Upper lobe of left lung (tissue), 6 donors: ENCODE results near the gene EXOC2. TPM values are rescaled to one million over a fixed set of nuclear protein-coding genes. Genes with fewer than 3 reads are reported as not detected.

Experiments
- ATAC-seq, 2 donors: fragments of 200-7000 bp; cut with Tn5 transposase; one replicate each; pipeline ENCODE4 v1.9.1; 2022; ENCODE audit warnings: mild to moderate bottlenecking in 2 of 2, moderate library complexity in 2 of 2; ENCODE audit not compliant: low FRiP score in 2 of 2
- DNase-seq, 2 donors: peaks; one replicate each; pipeline ENCODE4 v3.0.0-alpha.2; 2019 to 2020
- H3K27ac ChIP-seq, 4 donors: fragments of 200-600 bp; sonication (generic); one replicate each; pipeline ENCODE4 v1.5.1; 2016 to 2019
- H3K27me3 ChIP-seq, 4 donors: fragments of 200-600 bp; sonication (generic); one replicate each; pipeline ENCODE4 v1.5.1; 2017 to 2019
- H3K36me3 ChIP-seq, 4 donors: fragments of 200-600 bp; sonication (generic); one replicate each; pipeline ENCODE4 v1.5.1; 2016 to 2019
- H3K4me1 ChIP-seq, 4 donors: fragments of 200-600 bp; sonication (generic); one replicate each; pipeline ENCODE4 v1.5.1; 2018 to 2019
- H3K4me3 ChIP-seq, 4 donors: fragments of 200-600 bp; sonication (generic); one replicate each; pipeline ENCODE4 v1.5.1; 2017 to 2019; ENCODE audit warnings: mild to moderate bottlenecking in 2 of 4, moderate library complexity in 1 of 4
- H3K9me3 ChIP-seq, 4 donors: fragments of 200-600 bp; sonication (generic); one replicate each; pipeline ENCODE4 v1.5.1; 2018 to 2019
- EP300 ChIP-seq, 4 donors: sonication (generic); formaldehyde crosslinking; IDR thresholded peaks; one replicate each; pipeline ENCODE4 v1.5.1; 2017; ENCODE audit warnings: antibody characterized with exemption in 4 of 4, control low read depth in 2 of 4
- POLR2A ChIP-seq, 4 donors: fragments of 450-650 bp; IDR thresholded peaks; one replicate each; pipeline ENCODE4 v1.5.1; 2016 to 2017; ENCODE audit warnings: antibody characterized with exemption in 4 of 4, mild to moderate bottlenecking in 2 of 4
- POLR2AphosphoS5 ChIP-seq, 2 donors: sonication (generic); formaldehyde crosslinking; IDR thresholded peaks; one replicate each; pipeline ENCODE4 v1.5.1; 2017; ENCODE audit warnings: antibody characterized with exemption in 2 of 2
- WGBS, 2 donors: methylation state at CpG; one replicate each; pipeline ENCODE4 v1.1.5; 2017 to 2018; 5-methylcytosine and 5-hydroxymethylcytosine counted together
- total RNA-seq, 6 donors: library from RNA; depleted of rRNA in 4 of 6; stranded (reverse); fragments of >200 nt in 4 of 6; gene quantifications; one replicate each; pipeline versions ENCODE4 v1.1.0 to v1.2.1, GENCODE V29; 2016 to 2021
- TF ChIP-seq, protein P1 (sequence below), 6 experiments: fragments of 450-650 bp in 4 of 6; fragments of 200-600 bp in 2 of 6; sonication (generic) in 2 of 6; IDR thresholded peaks; one replicate each; pipeline ENCODE4 v1.5.1; 2016 to 2019; ENCODE audit warnings: antibody characterized with exemption in 6 of 6
- donor health status: DM: no; HTN: no; CAD: no; lungs with moderate emphysema.
- donor health status: DM: no; HTN: yes; CAD: no; lungs with severe emphysema.

The EXOC2 gene
- total RNA-seq, 6 donors from 2014 or later: 16.5 to 31.4 (median 24.4) TPM

DNA sequence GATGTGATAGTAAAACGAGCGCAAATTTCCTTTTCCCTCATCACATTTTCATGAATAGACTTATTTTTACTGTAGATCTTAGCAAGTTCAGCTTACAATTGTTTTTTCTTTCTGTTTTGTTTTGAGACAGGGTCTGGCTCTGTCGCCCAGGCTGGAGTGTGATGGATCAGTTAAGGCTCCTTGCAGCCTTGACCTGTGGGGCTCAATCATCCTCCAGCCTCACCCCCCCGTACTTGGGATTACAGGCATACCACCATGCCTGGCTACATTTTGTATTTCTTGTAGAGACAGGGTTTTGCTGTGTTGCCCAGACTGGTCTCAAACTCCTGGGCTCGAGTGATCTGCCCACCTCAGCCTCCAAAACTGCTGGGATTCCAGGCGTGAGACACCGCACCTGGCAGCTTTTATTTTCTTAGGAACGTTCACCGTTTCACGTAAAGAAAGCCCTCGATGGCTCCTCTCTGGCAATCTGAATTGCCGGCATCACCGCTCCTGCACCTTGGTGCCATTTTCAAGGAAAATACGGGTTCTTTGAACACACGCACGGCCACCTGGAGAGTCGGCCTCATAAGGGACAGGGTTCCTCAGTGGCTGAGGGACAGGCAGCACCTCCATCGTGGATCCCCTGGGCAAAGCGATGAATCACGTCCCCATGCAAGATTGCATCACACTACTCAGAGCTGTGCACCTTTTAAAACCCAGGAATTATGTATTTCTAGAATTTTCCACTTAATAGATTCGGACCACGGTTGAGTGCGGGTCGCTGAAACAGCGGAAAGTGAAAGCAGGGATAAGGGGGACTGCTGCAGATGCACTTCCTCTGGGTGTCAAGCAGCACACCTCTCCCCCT is 222.7 kb downstream of the EXOC2 start:
- H3K4me1 ChIP-seq: peaks cover 0 to 7% (median 2%) of the 10 kb centered on the region in 4 donors
- TF ChIP-seq POLR2A (IDR thresholded peaks at IDR 0.05) (no peak), POLR2AphosphoS5 (IDR thresholded peaks at IDR 0.05) (no peak)
- no peaks in the 10 kb centered on the region for H3K27me3 ChIP-seq
- no peaks in the 10 kb centered on the region for H3K9me3 ChIP-seq
- no peak for DNase-seq
- H3K4me3 ChIP-seq: no peak overlapping the region
- WGBS, 2 donors: 85 to 87% methylated on average over 20 to 25 of the region's 25 CpGs
- no peak for ATAC-seq
- H3K36me3 ChIP-seq: no peaks in the 10 kb centered on the region
- no peak overlapping the region for H3K27ac ChIP-seq

DNA sequence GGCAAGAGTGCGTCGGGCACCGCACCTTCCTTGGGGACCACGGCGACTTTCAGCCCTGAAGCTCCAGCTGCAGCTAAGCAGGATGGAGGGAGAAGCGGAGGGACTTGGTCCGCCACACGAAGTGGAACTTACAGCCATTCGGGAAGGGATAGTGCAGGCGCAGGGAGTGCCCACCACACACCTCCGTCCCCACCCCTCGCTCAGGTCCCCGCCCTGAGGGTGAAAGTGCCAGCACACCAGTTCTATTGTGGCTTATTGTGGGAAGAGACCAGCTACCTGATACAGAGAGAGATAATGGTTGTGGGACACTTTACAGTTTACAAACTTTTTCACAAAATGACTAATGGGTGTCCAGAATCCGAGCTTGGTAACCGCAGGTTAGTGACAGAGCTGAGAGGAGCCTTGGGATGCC is 225.3 kb downstream of the EXOC2 start:
- Histone ChIP-seq H3K9me3 (no peaks in the 10 kb centered on the region), H3K4me3 (no peak overlapping the region), H3K27ac (no peak overlapping the region), H3K36me3 (no peaks in the 10 kb centered on the region), H3K27me3 (no peaks in the 10 kb centered on the region), H3K4me1 (no peaks in the 10 kb centered on the region)
- peak in 1 of 2 donors; percentile 50 for DNase-seq
- no peak for ATAC-seq
- 91% methylated on average over 14 to 15 of the region's 15 CpGs for WGBS, 2 donors
- TF ChIP-seq POLR2AphosphoS5 (IDR thresholded peaks at IDR 0.05): no peak
- no peak for TF ChIP-seq POLR2A (IDR thresholded peaks at IDR 0.05)
- no peak for TF ChIP-seq EP300 (IDR thresholded peaks at IDR 0.05)
- TF ChIP-seq, protein P1, sequence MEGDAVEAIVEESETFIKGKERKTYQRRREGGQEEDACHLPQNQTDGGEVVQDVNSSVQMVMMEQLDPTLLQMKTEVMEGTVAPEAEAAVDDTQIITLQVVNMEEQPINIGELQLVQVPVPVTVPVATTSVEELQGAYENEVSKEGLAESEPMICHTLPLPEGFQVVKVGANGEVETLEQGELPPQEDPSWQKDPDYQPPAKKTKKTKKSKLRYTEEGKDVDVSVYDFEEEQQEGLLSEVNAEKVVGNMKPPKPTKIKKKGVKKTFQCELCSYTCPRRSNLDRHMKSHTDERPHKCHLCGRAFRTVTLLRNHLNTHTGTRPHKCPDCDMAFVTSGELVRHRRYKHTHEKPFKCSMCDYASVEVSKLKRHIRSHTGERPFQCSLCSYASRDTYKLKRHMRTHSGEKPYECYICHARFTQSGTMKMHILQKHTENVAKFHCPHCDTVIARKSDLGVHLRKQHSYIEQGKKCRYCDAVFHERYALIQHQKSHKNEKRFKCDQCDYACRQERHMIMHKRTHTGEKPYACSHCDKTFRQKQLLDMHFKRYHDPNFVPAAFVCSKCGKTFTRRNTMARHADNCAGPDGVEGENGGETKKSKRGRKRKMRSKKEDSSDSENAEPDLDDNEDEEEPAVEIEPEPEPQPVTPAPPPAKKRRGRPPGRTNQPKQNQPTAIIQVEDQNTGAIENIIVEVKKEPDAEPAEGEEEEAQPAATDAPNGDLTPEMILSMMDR (IDR thresholded peaks at IDR 0.05): no peak

DNA sequence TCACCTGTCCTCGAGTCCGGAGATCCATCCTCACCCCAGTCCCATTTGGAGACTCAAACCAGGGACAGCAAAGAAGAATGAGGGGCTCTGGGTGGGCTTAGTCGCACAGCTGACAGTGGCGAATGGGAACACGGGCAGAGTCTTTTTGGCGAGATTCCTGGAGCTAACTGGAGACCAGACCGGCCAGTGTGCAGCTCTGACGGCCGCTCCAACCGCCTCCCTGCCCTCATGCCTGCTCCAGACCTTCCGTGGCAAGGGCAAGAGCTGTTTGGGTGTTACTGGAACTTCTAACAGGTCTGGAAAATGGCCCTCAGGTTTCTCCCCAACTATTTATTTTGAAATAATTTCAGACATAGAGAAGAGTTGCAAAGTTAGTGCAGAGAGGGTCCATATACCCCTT is 225.8 kb downstream of the EXOC2 start:
- H3K36me3 ChIP-seq: no peaks in the 10 kb centered on the region
- no peaks in the 10 kb centered on the region for H3K27me3 ChIP-seq

DNA sequence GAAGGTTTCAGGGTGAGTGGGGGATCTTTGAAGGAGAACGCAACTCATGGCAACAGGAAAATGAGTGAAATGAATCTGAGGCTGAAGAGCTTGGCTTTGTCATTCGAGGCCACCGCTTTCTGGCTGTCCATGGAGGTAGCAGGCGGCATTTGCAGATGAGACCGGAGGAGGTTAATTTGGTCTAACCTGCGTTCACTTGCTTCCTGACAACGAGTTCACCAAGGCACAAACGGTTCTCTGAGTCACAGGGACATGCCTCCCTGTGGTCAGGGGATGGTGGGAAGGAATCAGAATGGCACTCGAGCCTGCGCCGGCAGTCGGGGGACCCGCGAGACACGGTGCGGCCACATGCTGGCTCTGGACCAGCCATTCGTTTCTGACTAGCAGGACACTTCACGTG is 226.4 kb downstream of the EXOC2 start:
- TF ChIP-seq EP300 (IDR thresholded peaks at IDR 0.05): no peak
- no peak for TF ChIP-seq POLR2AphosphoS5 (IDR thresholded peaks at IDR 0.05)
- no peak for TF ChIP-seq POLR2A (IDR thresholded peaks at IDR 0.05)
- TF ChIP-seq, protein P1 (IDR thresholded peaks at IDR 0.05): no peak
- ATAC-seq: no peak
- Histone ChIP-seq H3K4me3 (no peak overlapping the region), H3K9me3 (no peaks in the 10 kb centered on the region), H3K4me1 (no peaks in the 10 kb centered on the region), H3K27ac (no peak overlapping the region), H3K27me3 (no peaks in the 10 kb centered on the region), H3K36me3 (no peaks in the 10 kb centered on the region)
- WGBS, 2 donors: 88 to 89% methylated on average over 18 of the region's 18 CpGs
- peak in 1 of 2 donors; percentile 63 for DNase-seq

More for the DNA sequence above, 225.8 kb downstream of the EXOC2 start:
- Histone ChIP-seq H3K4me1 (no peaks in the 10 kb centered on the region), H3K9me3 (no peaks in the 10 kb centered on the region), H3K4me3 (no peak overlapping the region), H3K27ac (no peak overlapping the region)
- DNase-seq: peak in 1 of 2 donors; percentile 35
- WGBS, 2 donors: 89 to 95% methylated on average over 11 of the region's 11 CpGs
- no peak for ATAC-seq
- TF ChIP-seq POLR2A (IDR thresholded peaks at IDR 0.05) (no peak), POLR2AphosphoS5 (IDR thresholded peaks at IDR 0.05) (no peak), EP300 (IDR thresholded peaks at IDR 0.05) (no peak)
- TF ChIP-seq, protein P1 (IDR thresholded peaks at IDR 0.05): no peak

DNA sequence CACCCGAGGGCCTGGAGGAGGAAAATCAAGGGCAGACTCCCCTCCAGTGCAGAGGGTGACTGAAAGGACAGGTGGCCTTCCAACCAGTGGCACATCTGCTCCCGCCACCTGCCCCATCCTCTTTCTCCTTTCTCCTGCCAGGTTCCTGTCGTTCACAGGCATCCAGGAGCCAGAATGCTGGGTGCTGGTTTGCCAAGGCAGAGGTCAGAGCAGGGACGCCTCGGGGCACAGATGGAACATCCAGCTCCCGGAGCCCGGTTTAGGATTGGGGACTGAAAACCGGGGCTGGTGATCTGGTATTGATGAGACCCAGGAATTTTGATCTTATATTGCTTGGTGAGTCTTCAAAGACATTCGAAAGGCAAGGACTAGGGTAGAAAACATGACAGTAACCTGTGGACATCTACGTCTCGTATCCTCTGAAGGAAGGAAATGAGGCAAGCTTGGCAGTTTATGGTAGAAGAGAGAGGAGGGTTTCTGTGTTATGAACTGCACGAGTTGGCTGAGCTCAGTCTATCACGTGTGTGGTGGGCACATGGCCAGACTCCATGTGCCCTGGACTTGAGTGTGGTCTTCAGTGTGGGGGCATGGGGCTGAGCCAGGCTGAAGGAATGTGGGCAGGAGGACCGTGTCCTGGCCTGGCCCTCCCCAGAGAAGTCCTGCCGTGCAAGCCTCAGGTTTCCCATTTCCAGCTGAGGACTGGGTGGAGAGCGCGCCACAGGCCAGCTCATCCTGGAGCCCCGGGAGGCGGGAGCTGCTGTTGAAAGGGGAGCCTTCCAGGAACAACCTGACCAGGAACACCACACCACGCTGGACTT is 227.2 kb downstream of the EXOC2 start:
- ATAC-seq (no peak), DNase-seq (peak in 1 of 2 donors; percentile 42)
- WGBS, 2 donors: 71 to 81% methylated on average over 19 to 20 of the region's 20 CpGs
- no peak overlapping the region for H3K27ac ChIP-seq
- H3K27me3 ChIP-seq: no peaks in the 10 kb centered on the region
- H3K4me3 ChIP-seq: no peak overlapping the region
- H3K36me3 ChIP-seq: no peaks in the 10 kb centered on the region
- TF ChIP-seq, protein P1 (IDR thresholded peaks at IDR 0.05): no peak
- TF ChIP-seq POLR2AphosphoS5 (IDR thresholded peaks at IDR 0.05) (no peak), EP300 (IDR thresholded peaks at IDR 0.05) (no peak), POLR2A (IDR thresholded peaks at IDR 0.05) (no peak)
- H3K4me1 ChIP-seq: no peaks in the 10 kb centered on the region
- H3K9me3 ChIP-seq: no peaks in the 10 kb centered on the region
